Measurements from ENCODE around the gene IRF6. TPM values are rescaled to one million over a fixed set of nuclear protein-coding genes. Genes with fewer than 3 reads are reported as not detected.

IRF6 gene
- total RNA-seq, 1 experiment from 2014 or later: 17.2 TPM

- ATAC-seq (no peak), DNase-seq (ENCODE audit: low spot score) (no peak)
- POLR2A ChIA-PET: no interaction called here
- no peak overlapping the region for H3K4me3 Mint-ChIP-seq
- H3K9me3 Mint-ChIP-seq: no peaks in the 10 kb centered on the region
- no peaks in the 10 kb centered on the region for H3K27me3 Mint-ChIP-seq (ENCODE audit: low read depth)
- peaks cover 46% of the 10 kb centered on the region for H3K36me3 Mint-ChIP-seq
- no peaks in the 10 kb centered on the region for H3K4me1 Mint-ChIP-seq
- no peak overlapping the region for H3K27ac Mint-ChIP-seq
- TF ChIP-seq, protein P1, sequence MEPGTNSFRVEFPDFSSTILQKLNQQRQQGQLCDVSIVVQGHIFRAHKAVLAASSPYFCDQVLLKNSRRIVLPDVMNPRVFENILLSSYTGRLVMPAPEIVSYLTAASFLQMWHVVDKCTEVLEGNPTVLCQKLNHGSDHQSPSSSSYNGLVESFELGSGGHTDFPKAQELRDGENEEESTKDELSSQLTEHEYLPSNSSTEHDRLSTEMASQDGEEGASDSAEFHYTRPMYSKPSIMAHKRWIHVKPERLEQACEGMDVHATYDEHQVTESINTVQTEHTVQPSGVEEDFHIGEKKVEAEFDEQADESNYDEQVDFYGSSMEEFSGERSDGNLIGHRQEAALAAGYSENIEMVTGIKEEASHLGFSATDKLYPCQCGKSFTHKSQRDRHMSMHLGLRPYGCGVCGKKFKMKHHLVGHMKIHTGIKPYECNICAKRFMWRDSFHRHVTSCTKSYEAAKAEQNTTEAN (CRISPR knock-in tag; IDR thresholded peaks at IDR 0.05): no peak
- no peak for TF ChIP-seq JAZF1 (CRISPR knock-in tag; IDR thresholded peaks at IDR 0.05)
- no peak for TF ChIP-seq GRHL2 (CRISPR knock-in tag; IDR thresholded peaks at IDR 0.05; ENCODE audit: insufficient replicate concordance, severe bottlenecking)
- no peak for TF ChIP-seq TEAD4 (CRISPR knock-in tag; IDR thresholded peaks at IDR 0.05)
- no peak for TF ChIP-seq SMAD4 (CRISPR knock-in tag; IDR thresholded peaks at IDR 0.05)
- no peak for TF ChIP-seq SMAD3 (CRISPR knock-in tag; IDR thresholded peaks at IDR 0.05; ENCODE audit: borderline replicate concordance)
- no peak for TF ChIP-seq TP53 (CRISPR knock-in tag; IDR thresholded peaks at IDR 0.05)
- no peak for TF ChIP-seq RORB (CRISPR knock-in tag; IDR thresholded peaks at IDR 0.05)
- TF ChIP-seq, protein P2, sequence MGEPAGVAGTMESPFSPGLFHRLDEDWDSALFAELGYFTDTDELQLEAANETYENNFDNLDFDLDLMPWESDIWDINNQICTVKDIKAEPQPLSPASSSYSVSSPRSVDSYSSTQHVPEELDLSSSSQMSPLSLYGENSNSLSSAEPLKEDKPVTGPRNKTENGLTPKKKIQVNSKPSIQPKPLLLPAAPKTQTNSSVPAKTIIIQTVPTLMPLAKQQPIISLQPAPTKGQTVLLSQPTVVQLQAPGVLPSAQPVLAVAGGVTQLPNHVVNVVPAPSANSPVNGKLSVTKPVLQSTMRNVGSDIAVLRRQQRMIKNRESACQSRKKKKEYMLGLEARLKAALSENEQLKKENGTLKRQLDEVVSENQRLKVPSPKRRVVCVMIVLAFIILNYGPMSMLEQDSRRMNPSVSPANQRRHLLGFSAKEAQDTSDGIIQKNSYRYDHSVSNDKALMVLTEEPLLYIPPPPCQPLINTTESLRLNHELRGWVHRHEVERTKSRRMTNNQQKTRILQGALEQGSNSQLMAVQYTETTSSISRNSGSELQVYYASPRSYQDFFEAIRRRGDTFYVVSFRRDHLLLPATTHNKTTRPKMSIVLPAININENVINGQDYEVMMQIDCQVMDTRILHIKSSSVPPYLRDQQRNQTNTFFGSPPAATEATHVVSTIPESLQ (CRISPR knock-in tag; IDR thresholded peaks at IDR 0.05): no peak
- CTCF ChIA-PET: interaction anchor here (0.6 to 1.1 kb wide), 3 partner anchors 15 to 92 kb away, joined by 3 read pairs; no protein-coding TSS in a partner anchor
Measured at GRCh38 chr1:209845408-209845725, 39.4 kb upstream of the IRF6 start.

DNA sequence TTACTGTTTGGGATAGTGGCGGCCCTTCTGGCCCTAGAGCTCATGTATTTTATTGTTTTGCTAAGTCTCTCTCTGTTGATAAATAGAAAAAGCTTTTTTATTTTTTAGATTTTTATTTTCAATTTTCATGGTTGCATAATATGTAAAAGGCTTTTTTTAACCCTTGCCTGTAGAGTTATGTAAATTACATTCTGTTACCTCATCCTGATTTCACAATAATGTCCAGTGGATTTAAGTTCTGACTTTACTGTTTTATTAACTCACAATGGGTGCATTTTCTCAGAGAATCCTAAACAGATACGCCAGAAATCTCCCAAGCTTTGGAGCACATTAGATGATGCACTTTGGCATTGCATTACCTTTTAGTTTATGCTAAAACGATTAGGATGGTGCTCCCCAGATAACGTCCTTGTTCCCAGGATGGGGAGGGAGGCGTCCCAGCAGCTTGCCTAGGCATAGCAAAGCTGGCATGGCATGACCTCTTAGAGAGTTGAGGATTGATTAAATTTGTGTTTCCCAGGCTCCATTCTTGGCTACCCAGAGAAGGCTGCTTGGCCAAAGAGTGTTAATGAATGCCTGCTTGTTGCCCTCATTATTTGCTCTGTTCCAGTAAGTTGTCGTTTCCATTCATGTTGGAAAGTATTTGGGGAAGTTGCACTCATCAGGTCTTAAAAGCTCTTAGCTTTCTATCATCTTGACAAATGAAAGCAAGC lies 38.9 kb upstream of the IRF6 start:
- Mint-ChIP-seq H3K27me3 (ENCODE audit: low read depth) (no peaks in the 10 kb centered on the region), H3K9me3 (no peaks in the 10 kb centered on the region), H3K36me3 (peaks cover 51% of the 10 kb centered on the region), H3K27ac (no peak overlapping the region), H3K4me1 (no peaks in the 10 kb centered on the region), H3K4me3 (no peak overlapping the region)
- TF ChIP-seq RORB (CRISPR knock-in tag; IDR thresholded peaks at IDR 0.05) (no peak), SOX15 (CRISPR knock-in tag; IDR thresholded peaks at IDR 0.05) (no peak), ZNF423 (CRISPR knock-in tag; IDR thresholded peaks at IDR 0.05) (no peak)
- no peak for ATAC-seq
- DNase-seq (ENCODE audit: low spot score): no peak
- CTCF ChIA-PET: interaction anchor here (0.6 to 0.8 kb wide), 2 partner anchors 22 to 93 kb away, joined by 3 read pairs; no protein-coding TSS in a partner anchor
- POLR2A ChIA-PET: no interaction called here

GRCh38 chr1:209840611-209841010 lies 34.7 kb upstream of the IRF6 start:
- H3K27me3 Mint-ChIP-seq (ENCODE audit: low read depth): no peaks in the 10 kb centered on the region
- H3K27ac Mint-ChIP-seq: no peak overlapping the region
- H3K36me3 Mint-ChIP-seq: peaks cover 71% of the 10 kb centered on the region
- no peak overlapping the region for H3K4me3 Mint-ChIP-seq
- H3K9me3 Mint-ChIP-seq: no peaks in the 10 kb centered on the region
- ChIA-PET CTCF (no interaction called here), POLR2A (no interaction called here)
- ATAC-seq: no peak
- TF ChIP-seq TEAD1 (CRISPR knock-in tag; IDR thresholded peaks at IDR 0.05) (no peak), E2F1 (CRISPR knock-in tag; IDR thresholded peaks at IDR 0.05) (no peak)
- DNase-seq (ENCODE audit: low spot score): no peak
- H3K4me1 Mint-ChIP-seq: no peaks in the 10 kb centered on the region

GRCh38 chr1:209839875-209840546 lies 34.1 kb upstream of the IRF6 start:
- no peak overlapping the region for H3K4me3 Mint-ChIP-seq
- ATAC-seq (no peak), DNase-seq (ENCODE audit: low spot score) (no peak)
- H3K36me3 Mint-ChIP-seq: peaks cover 76% of the 10 kb centered on the region
- TF ChIP-seq SMAD4 (CRISPR knock-in tag; IDR thresholded peaks at IDR 0.05) (no peak), OVOL2 (CRISPR knock-in tag; IDR thresholded peaks at IDR 0.05; ENCODE audit: borderline replicate concordance) (no peak), ZNF121 (CRISPR knock-in tag; IDR thresholded peaks at IDR 0.05) (no peak), RELA (CRISPR knock-in tag; IDR thresholded peaks at IDR 0.05; ENCODE audit: borderline replicate concordance) (no peak), ATF1 (CRISPR knock-in tag; IDR thresholded peaks at IDR 0.05) (no peak)
- TF ChIP-seq, protein P3, sequence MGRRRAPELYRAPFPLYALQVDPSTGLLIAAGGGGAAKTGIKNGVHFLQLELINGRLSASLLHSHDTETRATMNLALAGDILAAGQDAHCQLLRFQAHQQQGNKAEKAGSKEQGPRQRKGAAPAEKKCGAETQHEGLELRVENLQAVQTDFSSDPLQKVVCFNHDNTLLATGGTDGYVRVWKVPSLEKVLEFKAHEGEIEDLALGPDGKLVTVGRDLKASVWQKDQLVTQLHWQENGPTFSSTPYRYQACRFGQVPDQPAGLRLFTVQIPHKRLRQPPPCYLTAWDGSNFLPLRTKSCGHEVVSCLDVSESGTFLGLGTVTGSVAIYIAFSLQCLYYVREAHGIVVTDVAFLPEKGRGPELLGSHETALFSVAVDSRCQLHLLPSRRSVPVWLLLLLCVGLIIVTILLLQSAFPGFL (CRISPR knock-in tag; IDR thresholded peaks at IDR 0.05; ENCODE audit: borderline replicate concordance): no peak
- TF ChIP-seq, protein P4, sequence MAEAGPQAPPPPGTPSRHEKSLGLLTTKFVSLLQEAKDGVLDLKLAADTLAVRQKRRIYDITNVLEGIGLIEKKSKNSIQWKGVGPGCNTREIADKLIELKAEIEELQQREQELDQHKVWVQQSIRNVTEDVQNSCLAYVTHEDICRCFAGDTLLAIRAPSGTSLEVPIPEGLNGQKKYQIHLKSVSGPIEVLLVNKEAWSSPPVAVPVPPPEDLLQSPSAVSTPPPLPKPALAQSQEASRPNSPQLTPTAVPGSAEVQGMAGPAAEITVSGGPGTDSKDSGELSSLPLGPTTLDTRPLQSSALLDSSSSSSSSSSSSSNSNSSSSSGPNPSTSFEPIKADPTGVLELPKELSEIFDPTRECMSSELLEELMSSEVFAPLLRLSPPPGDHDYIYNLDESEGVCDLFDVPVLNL (CRISPR knock-in tag; IDR thresholded peaks at IDR 0.05; ENCODE audit: borderline replicate concordance, low read depth): no peak
- no peak overlapping the region for H3K27ac Mint-ChIP-seq
- ChIA-PET CTCF (no interaction called here), POLR2A (no interaction called here)
- H3K9me3 Mint-ChIP-seq: no peaks in the 10 kb centered on the region
- H3K27me3 Mint-ChIP-seq (ENCODE audit: low read depth): no peaks in the 10 kb centered on the region
- H3K4me1 Mint-ChIP-seq: no peaks in the 10 kb centered on the region
